H4 (cell line): Measurements from ENCODE around the gene THEMIS. TPM values are rescaled to one million over a fixed set of nuclear protein-coding genes. Genes with fewer than 3 reads are reported as not detected.

Source experiments
- DNase-seq: peaks from one replicate; pipeline ENCODE4 v3.0.0-alpha.2; 2015; ENCODE audit warnings: low spot score
- total RNA-seq: library from RNA; depleted of rRNA; stranded (reverse); fragments of >200 nt; shearing (Covaris generic); gene quantifications from 2 replicates; pipeline ENCODE4 v1.2.3, GENCODE V29; 2014

The THEMIS gene
- total RNA-seq, 1 experiment from 2014 or later: not detected

DNA sequence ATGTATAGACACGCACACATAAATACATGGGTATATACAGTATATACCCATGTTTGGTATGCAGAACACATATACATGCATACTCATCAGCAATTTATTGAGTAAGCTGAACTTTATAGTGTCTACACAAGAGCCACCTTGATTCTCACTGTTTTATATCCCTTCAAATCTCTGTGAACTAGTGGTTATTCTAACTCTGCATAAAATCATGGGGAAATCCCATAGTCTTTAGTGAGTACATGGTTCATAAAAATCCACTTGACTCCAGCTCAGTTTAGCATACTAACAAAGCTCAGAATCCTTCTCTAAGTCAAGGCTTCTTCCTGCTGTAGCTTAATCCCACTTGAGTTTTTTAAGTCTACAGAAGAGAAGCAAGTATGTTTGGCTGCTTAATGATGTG is 104.1 kb downstream of the THEMIS start:
- DNase-seq: no peak

DNA sequence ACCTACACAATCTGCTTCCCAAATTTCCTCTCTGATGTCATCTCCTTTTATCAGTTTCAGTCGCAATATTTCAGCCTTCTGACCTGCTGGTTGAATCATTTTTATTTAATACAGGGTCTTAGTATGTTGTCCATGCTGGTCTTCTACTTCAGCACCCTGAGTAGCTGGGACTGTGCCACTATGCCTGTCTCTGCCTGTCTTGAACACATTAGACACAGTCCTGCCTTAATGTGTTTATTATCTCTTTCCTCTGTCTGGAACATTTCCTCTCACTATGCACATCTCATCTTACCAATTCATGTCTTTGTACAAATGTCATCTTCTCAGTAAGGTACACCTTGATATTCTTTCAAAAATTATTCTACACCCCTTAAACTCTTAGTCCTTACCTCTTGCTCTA is 106.5 kb downstream of the THEMIS start:
- DNase-seq: no peak

DNA sequence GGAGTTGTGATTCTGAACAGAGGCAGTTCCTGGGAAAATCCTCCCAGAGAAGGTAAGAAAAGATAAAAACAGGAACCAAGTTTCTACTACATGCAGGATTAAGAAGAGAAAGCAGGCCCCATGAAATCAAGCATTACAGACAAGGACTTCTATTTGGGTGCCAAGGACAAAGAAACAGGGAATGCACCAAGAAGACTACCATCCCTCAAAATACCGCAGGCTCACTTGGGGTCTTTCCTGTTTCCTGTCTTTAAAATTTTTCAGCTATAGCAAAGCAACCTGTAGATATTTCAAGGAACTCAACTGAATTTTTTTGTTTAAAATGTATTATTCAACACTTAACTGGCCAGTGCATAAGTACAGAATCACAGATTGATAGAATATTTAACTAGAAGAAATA is 107.5 kb downstream of the THEMIS start:
- DNase-seq: no peak

DNA sequence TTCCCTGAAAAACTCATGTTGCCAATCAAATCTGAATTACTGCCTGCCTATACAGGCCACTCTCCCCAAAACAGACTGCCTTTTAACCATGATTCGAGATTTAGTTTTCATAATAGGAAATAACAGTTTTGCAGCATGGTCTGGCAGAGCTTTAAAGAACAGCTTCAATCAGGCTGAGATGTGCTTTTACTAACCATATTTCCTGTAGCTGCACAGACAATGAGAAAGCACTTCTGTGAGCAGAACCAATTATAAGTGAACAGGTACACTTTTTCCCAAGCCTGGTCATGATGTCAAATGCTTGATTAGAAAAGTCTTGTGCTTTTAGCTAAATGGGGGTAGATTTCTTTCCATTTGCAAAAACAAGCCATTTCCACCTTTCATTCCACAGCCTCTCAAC is 108.2 kb downstream of the THEMIS start:
- DNase-seq: no peak

DNA sequence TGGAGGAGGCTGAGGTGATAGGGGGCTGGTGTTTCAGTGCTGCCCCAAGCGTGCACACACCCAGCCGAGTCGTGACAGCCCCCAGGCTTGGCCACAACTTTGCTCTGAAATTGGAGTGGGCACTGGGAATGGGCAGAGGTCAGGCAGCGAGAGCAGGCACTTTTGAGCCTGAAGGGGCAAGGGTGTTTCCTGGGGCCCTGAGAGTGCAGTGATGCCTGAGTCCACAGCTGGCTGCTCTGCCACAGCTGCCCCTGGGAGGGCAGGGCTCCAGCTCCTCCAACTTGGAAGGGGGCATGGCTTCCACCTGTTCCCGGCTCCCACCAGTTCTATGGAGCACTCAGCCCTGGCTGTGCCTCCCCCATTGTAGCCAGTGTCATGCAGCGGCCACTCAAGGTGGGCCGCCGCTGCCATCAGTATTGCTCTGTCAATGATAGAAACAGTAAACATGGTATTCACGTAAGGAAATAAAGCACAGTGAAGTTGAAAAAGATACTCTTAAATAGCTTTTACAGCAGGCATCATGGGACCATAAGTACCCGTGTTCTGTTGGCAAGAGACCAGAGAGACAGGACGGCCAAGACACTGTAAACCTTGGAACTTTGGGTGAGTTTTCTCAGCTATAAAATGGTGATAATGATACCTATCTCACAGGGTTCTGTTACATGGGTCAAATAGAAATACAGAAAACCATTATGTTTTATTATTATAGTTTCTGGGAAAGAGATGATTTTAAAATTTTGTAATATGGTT is 108.9 kb downstream of the THEMIS start:
- DNase-seq: no peak

DNA sequence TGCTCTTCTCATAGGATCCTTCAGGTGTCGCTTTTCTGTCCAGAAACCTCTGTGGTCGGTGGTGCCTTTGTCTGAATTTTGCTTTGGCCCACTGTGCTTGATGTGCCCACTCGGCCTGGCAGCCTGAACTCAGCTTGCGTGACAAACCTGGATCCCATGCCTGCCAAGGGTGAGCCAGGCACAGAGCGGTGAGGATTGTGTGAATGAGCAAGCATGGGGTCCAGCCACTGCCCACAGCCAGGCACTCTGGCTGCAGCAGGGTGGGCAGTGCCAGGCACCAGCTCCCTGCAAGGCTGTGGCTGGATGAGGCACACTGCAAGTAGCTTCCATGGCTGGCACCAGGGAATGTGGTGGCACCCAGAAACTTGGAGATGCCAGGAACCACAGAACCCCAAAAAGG is 110.3 kb downstream of the THEMIS start:
- DNase-seq: no peak

DNA sequence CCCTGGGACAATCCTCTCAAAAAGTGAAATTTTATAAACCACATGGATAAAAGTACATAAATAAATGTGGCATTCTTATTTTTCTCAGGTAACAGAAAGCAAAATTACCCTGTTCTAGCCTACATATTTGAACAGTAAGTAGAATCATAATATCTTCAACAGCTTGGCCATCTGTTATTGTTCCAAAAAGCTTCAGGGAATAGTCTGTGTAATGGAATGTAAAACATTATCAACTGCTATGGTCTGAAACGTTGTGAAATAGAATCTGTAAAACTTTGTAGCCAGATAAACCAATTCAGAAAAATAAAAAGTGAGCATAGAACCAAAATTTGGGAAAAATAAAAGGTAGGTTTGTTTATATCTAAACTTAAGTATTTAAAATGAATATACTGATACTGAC is 114.7 kb downstream of the THEMIS start:
- DNase-seq: no peak

DNA sequence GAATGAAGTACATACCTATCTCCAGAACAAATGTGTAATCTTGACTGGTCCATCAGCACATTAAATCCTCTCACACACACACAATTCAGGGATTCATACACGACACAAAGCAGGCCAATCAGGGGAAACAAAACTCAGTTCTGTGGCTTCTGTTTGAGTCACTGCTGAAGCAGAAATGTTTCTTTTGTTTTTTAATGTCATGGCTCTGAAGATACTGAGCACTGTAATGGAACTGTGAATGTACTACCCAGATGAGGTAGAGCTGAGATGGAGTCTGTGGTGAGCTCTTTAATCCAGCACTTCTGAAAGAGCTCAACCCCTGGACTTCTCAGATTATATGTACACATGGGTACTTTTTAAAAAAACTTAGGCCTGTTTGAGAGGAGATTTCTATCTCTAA is 116.4 kb downstream of the THEMIS start:
- no peak for DNase-seq

DNA sequence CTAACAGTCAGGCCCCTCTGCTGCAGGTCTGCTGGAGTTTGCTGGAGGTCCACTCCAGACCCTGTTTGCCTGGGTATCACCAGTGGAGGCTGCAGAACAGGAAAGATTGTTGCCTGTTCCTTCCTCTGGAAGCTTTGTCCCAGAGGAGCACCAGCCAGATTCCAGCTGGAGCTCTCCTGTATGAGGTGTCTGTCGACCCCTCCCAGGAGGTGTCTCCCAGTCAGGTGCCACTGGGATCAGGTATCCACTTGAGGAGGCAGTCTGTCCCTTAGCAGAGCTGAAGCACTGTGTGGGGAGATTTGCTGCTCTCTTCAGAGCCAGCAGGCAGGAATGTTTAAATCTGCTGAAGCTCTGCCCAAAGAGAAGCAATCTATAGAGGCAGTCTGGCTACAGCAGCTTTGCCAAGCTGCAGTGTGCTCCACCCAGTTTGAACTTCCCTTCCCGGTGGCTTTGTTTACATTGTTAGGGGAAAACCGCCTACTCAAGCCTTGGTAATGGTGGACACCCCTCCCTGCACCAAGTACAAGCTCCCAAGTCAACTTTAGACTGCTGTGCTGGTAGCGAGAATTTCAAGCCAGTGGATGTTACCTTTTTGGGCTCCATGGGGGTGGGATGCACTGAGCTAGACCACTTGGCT is 119.1 kb downstream of the THEMIS start:
- peak; percentile 14 for DNase-seq

DNA sequence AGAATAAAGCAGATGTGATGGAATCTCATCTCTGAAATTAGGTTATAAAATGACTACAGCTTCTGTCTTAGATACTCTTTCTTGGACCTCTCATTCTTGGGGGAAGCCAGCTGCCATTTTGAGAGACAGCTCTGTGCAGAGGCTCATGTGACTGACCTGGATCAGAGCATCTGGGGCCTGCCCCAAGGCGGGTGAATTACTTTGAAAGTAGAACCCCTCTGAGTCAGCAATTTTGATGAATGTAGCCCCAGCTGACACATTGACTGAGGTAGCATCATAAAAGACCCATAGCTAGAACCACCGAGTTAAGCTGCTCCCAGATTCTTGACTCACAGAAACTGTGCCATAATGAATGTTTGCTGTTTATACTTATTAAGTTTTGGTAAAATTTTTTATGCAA is 124.5 kb downstream of the THEMIS start:
- DNase-seq: no peak

DNA sequence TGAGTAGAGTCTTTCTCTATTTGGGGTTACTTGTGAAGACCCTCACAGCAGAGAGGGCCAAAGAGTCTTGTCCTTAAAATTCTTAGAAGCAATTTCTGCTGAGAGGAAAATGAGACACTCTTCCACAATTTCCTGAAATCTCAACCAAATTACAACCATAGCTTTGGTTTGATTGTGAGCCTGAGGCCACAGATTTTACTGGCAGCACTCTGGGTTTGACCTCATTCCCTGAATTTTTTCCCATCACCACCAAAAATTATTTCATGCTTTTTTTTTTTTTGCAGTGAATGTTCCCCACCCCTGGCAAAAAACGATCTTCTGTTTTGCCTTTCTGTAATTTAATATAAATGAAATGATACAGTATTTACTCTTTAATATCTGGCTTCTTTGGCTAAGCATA is 125.5 kb downstream of the THEMIS start:
- DNase-seq: no peak

DNA sequence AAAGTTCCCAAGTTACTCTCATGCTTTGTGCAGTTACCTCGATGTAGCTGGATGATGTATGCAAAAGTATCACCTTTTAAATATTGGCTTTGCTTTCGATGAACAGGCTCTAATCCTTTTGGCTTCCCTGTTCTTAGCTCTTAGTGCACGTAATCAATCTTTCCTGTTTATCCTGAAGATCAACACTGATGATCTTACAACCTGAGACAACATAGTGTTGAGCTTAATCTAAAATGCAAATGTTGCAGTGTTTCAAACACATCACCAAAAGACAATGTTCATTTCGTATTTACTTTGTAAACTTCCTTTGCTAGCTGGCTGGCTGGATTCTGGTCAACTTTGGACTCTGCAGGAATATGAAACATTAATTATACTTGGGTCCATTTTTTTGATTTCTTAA is 132.1 kb downstream of the THEMIS start:
- no peak for DNase-seq

DNA sequence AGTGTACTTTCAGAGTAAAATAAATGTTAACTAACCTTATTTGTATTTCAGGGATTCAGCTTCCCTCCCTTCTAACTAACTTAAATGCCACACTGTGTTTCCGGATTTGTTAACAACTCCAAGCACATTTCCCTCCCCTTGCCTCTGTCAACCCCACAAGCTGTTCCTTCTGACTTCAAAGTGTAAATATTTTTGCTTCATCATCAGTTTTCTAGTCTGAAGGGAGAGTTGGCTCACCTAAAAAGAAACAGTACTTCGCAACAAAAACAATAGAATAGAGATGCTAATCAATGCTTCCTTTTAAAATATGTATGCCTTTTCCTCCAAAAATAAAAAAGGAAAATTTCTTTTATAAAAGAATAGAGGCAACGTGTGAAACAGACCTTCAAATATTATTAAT is 132.6 kb downstream of the THEMIS start:
- no peak for DNase-seq

DNA sequence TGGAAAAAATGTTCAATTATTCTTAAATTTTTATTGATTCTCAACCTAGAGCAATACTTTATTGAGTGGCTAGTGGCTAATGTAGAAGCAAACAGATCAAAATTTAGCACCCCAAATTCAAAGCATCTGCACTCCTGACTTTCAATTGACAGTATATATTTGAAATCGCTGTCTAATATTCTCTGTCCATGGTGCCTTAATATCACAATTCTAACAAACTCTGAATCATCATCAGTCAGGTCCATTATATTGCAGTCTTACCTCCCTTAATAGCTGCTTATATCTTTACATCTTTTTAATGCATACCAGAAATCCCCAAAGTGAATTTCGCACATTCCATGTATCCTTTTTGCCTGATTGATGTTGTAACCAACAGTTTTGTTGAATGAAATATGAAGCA is 134.9 kb downstream of the THEMIS start:
- no peak for DNase-seq

DNA sequence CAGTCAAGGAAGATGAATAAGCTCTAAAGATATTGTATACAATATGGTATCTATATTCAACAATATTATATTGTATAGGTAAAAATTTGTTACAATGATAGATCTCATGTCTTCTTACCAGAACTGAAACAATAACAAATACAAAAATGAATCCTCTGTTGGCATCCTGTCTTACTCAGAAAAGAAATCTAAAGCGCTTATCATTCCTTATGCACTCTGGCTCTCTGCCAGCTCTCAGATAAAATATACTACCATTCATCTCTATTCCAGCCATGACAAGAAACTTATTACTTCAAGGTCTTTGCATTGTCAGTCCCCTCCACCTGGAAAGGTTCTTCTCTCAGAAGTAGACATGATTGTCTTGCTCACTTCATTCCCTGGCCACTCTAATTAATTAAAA is 138.6 kb downstream of the THEMIS start:
- no peak for DNase-seq

DNA sequence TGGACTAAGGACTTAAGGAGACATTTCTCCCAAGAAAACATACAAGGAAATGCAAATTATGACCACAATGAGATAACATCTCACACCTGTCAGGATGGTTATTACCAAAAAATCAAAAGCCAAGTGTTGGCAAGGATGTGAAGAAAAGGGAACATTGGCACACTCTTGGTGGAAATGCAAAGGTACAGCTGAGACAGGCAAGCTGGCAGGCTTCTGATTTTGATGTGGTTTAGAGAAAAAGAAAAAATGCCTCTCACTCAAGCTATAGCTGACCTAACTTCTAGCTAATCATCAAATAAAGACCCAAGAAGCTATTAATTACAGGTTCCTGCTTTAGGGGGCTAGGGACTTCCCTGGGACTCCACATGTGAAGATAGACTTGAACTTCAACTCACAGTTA is 139.8 kb downstream of the THEMIS start:
- no peak for DNase-seq

DNA sequence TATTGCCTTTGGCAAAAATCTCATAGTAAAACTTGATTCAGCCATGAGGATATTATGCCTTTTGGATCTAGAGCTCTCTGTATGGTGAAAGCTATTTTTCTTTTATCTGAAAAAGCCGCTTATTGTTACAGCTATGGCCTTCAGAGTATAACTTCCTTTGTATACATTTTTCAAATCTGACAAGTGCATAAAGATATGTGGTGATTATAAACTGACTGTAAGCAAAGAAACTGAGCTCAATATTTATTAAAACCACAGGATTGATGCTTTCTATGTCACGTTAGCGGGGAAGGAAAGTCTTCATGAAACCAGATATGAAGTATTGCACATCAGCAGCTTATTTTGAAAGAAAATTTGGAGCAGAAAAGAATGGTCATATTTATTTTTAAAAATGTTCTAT is 151.8 kb downstream of the THEMIS start:
- DNase-seq: no peak

DNA sequence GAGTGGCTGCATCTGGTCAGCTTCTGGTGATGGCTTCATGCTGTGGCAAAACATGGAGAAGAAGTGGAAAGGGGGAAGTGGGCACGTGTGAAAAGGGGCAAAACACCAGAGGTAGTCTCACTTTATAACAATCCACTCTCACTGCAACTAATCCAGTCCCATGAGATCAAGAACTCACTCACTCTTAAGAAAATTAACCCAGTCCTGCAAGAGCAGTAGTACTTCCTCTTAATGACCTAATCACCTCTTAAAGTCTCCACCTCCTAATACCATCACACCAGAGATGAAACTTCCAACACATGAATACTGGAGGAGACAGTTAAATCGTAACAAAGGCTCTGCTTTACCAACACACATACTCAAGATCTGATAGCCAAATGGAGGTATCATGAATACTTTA is 152.6 kb downstream of the THEMIS start:
- DNase-seq: no peak

DNA sequence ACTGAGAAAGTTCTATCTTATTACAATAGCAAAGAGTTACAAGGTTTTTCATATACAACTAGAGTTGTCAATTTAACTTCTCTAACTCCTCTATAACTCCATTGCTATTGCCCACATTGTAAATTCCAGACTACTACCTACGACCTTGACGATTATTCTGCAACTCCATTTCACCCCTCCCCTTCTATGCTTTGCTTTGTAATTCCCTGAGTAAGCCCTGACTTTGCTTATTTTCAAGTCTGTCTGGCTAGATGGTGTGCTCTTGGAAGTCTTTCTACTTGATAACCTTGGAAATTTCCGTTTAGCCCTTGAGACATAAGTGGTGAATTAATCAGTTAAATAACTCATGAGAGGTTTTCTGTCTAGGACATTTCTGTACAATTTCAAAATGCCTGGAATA is 162.4 kb downstream of the THEMIS start:
- no peak for DNase-seq

DNA sequence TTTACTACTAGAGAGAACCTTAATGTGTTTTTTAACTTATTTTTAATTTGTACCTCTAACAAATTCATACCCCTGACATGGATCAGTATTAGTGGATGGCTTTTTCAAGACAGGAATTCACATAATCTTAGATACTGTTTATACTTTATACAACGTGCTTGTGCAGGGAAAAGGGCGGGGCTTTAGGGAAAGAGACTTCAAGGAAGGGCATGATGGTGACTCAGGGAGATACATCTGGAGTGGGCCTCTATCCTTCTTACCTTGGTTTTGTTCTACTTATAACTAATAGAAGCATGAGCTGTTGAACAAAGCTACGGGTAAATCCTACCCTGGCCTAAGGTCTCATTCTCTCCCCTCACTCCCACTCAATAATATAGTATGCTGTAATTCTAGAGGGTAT is 163.1 kb downstream of the THEMIS start:
- DNase-seq: no peak

DNA sequence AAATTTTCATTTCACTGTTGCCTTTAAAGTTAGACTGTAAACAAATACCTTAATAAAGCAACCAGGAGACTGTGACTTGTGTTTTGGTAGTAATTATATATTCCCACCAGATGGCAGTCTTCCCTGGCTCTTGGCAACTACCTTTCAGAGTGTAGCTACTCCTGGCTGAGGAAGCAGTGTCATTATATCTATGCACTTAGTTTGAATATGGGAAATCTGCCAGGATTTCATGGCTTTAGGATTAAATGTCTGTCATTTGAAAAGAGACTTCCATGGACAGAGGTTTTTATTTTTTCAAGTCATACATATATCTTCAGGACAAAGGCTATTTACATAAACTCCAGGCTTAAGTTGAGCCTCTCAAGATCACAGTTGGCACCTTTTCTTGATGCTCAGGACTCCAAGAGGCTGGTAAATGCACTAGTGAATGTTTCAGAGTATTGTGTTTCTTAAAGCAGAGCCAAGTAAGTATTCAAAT is 163.8 kb downstream of the THEMIS start:
- peak; percentile 69 for DNase-seq

DNA sequence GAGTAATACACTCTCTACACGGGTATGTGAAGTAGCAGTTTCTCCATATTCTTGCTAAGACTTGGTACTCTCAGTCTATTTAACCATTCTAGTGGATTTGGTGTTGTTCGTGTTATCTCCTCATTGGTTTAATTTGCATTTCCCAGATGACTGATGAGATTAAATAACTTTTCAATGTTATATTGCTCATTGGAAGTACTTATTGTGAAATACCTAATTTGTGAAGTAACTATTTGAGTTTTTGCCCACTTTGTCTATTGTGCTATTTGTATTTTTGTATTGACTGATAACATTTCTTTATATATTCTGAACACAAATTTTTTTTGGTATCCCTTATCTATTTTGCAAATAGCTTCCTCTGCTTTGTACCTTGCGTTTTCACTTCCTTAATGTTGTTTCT is 167.9 kb downstream of the THEMIS start:
- no peak for DNase-seq

DNA sequence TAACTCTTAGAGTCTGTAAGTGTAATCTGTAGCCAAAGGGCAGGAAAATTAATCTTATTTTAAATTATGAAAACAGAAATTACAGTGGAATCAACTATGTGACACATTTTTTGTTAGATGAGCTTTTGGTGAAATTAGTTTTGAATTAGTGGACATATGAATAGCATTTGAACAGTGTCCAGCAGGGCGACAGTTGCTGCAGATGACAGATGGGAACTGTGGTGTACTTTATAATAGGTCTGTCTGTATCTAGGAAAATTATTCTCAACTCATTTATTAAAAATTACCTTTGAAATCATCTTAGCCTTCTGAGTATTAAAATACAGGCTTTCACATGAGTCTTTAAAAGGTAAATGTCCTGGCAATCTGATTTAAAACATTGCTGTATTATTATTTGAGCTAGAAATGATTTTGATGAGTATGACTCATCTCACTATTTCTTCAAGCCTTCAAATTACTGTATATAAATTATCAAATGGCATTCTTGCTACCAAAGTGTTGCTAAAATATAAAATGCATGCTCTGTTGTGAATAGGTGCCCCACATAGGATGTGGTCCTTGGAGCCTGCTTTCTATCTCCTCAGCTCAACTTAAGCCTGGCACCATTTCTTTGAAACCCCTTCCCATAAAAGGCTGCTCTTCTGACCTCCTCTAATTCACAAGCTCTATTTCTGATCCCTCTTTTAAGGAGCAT is 173.5 kb downstream of the THEMIS start:
- no peak for DNase-seq
